ENCODE results near the gene RALGAPA2.

The RALGAPA2 gene

GRCh38 chr20:20685635-20686034 is 26.8 kb downstream of the RALGAPA2 start:
- H3K9me3 ChIP-seq (ENCODE audit: low read length), result no peaks in the 10 kb centered on the region
- no peak overlapping the region for H2AFZ ChIP-seq (ENCODE audit: low read length)
- TF ChIP-seq CTCF (IDR thresholded peaks at IDR 0.05; ENCODE audit: low read length) (no peak), EZH2 (IDR thresholded peaks at IDR 0.05; ENCODE audit: borderline replicate concordance, low read length) (no peak)
- no peaks in the 10 kb centered on the region for H3K36me3 ChIP-seq (ENCODE audit: insufficient read depth, low read length)
- peaks cover 5% of the 10 kb centered on the region for H3K4me1 ChIP-seq (ENCODE audit: insufficient read depth, low read length, severe bottlenecking)
- no peaks in the 10 kb centered on the region for H3K9me2 ChIP-seq (ENCODE audit: low read depth, low read length)
- H3K4me3 ChIP-seq (ENCODE audit: low read depth, low read length, poor library complexity, severe bottlenecking), result no peak overlapping the region
- H3K27ac ChIP-seq (ENCODE audit: low read depth, low read length, poor library complexity, severe bottlenecking), result no peak overlapping the region
- H3K79me2 ChIP-seq (ENCODE audit: insufficient read depth, low read length), result no peaks in the 10 kb centered on the region
- H3K9ac ChIP-seq (ENCODE audit: low read length), result no peak overlapping the region
- H3K27me3 ChIP-seq (ENCODE audit: insufficient read depth, low read length), result no peaks in the 10 kb centered on the region
- no peaks in the 10 kb centered on the region for H4K20me1 ChIP-seq (ENCODE audit: insufficient read depth, low read length)
- H3K4me2 ChIP-seq (ENCODE audit: low read length), result no peak overlapping the region
- H3F3A ChIP-seq (ENCODE audit: insufficient read depth, low read length), result no peaks in the 10 kb centered on the region

GRCh38 chr20:20683481-20684321 is 28.7 kb downstream of the RALGAPA2 start:
- Histone ChIP-seq H3K9ac (ENCODE audit: low read length) (no peak overlapping the region), H3F3A (ENCODE audit: insufficient read depth, low read length) (no peaks in the 10 kb centered on the region), H3K4me2 (ENCODE audit: low read length) (no peak overlapping the region), H3K4me3 (ENCODE audit: low read depth, low read length, poor library complexity, severe bottlenecking) (no peak overlapping the region), H4K20me1 (ENCODE audit: insufficient read depth, low read length) (no peaks in the 10 kb centered on the region), H3K4me1 (ENCODE audit: insufficient read depth, low read length, severe bottlenecking) (peaks cover 5% of the 10 kb centered on the region), H3K9me3 (ENCODE audit: low read length) (no peaks in the 10 kb centered on the region), H3K9me2 (ENCODE audit: low read depth, low read length) (no peaks in the 10 kb centered on the region), H3K36me3 (ENCODE audit: insufficient read depth, low read length) (no peaks in the 10 kb centered on the region), H2AFZ (ENCODE audit: low read length) (no peak overlapping the region), H3K27me3 (ENCODE audit: insufficient read depth, low read length) (no peaks in the 10 kb centered on the region), H3K79me2 (ENCODE audit: insufficient read depth, low read length) (no peaks in the 10 kb centered on the region), H3K27ac (ENCODE audit: low read depth, low read length, poor library complexity, severe bottlenecking) (no peak overlapping the region)
- TF ChIP-seq CTCF (IDR thresholded peaks at IDR 0.05; ENCODE audit: low read length) (no peak), EZH2 (IDR thresholded peaks at IDR 0.05; ENCODE audit: borderline replicate concordance, low read length) (no peak)

- TF ChIP-seq EZH2 (IDR thresholded peaks at IDR 0.05; ENCODE audit: borderline replicate concordance, low read length), result no peak
- Histone ChIP-seq H3K4me1 (ENCODE audit: insufficient read depth, low read length, severe bottlenecking) (peaks cover 5% of the 10 kb centered on the region), H3F3A (ENCODE audit: insufficient read depth, low read length) (no peaks in the 10 kb centered on the region), H2AFZ (ENCODE audit: low read length) (no peak overlapping the region), H3K36me3 (ENCODE audit: insufficient read depth, low read length) (no peaks in the 10 kb centered on the region), H4K20me1 (ENCODE audit: insufficient read depth, low read length) (no peaks in the 10 kb centered on the region), H3K4me3 (ENCODE audit: low read depth, low read length, poor library complexity, severe bottlenecking) (no peak overlapping the region), H3K9me2 (ENCODE audit: low read depth, low read length) (no peaks in the 10 kb centered on the region), H3K27me3 (ENCODE audit: insufficient read depth, low read length) (no peaks in the 10 kb centered on the region), H3K27ac (ENCODE audit: low read depth, low read length, poor library complexity, severe bottlenecking) (no peak overlapping the region), H3K4me2 (ENCODE audit: low read length) (no peak overlapping the region), H3K79me2 (ENCODE audit: insufficient read depth, low read length) (no peaks in the 10 kb centered on the region), H3K9ac (ENCODE audit: low read length) (no peak overlapping the region), H3K9me3 (ENCODE audit: low read length) (no peaks in the 10 kb centered on the region)
These were observed 29.4 kb downstream of the RALGAPA2 start for GRCh38 chr20:20683020-20683419.

Measured in OCI-LY1 (cell line).